Measurements from ENCODE around the gene KCNV2.

The KCNV2 gene

GRCh38 chr9:2758162-2758897, 41.0 kb downstream of the KCNV2 start:
- no peak for DNase-seq (ENCODE audit: low read depth in 3 of 3)

GRCh38 chr9:2758898-2759510, 41.7 kb downstream of the KCNV2 start:
- DNase-seq (ENCODE audit: low read depth in 3 of 3): no peak

- no peak for DNase-seq (ENCODE audit: low read depth in 3 of 3)
Observed at GRCh38 chr9:2761424-2761823, 44.1 kb downstream of the KCNV2 start.

GRCh38 chr9:2764353-2764752, 47.0 kb downstream of the KCNV2 start:
- no peak for DNase-seq (ENCODE audit: low read depth in 3 of 3)

GRCh38 chr9:2765250-2765880, 48.1 kb downstream of the KCNV2 start:
- no peak for DNase-seq (ENCODE audit: low read depth in 3 of 3)

- DNase-seq (ENCODE audit: low read depth in 3 of 3): no peak
Observed at GRCh38 chr9:2767800-2768677, 50.7 kb downstream of the KCNV2 start.

GRCh38 chr9:2771087-2771486, 53.8 kb downstream of the KCNV2 start:
- no peak for DNase-seq (ENCODE audit: low read depth in 3 of 3)

GRCh38 chr9:2771661-2772060, 54.4 kb downstream of the KCNV2 start:
- no peak for DNase-seq (ENCODE audit: low read depth in 3 of 3)

GRCh38 chr9:2777454-2777853, 60.1 kb downstream of the KCNV2 start:
- DNase-seq (ENCODE audit: low read depth in 3 of 3): no peak

GRCh38 chr9:2778816-2779215, 61.5 kb downstream of the KCNV2 start:
- no peak for DNase-seq (ENCODE audit: low read depth in 3 of 3)
